HUES64 (cell line): ENCODE data around the gene PARD3B.

Source experiments
- H3K27ac ChIP-seq: 2 replicates; pipeline ENCODE4 v1.7.0; 2013; ENCODE audit warnings: low read depth, low read length, inconsistent platforms
- H3K27me3 ChIP-seq: 2 replicates; pipeline ENCODE4 v1.6.1; 2013; ENCODE audit warnings: mild to moderate bottlenecking, low read length; ENCODE audit not compliant: insufficient read depth
- H3K36me3 ChIP-seq: 2 replicates; pipeline ENCODE4 v1.6.1; 2013; ENCODE audit warnings: mild to moderate bottlenecking, low read length; ENCODE audit not compliant: insufficient read depth
- H3K4me1 ChIP-seq: 2 replicates; pipeline ENCODE4 v1.6.1; 2013; ENCODE audit warnings: mild to moderate bottlenecking, low read length, moderate library complexity; ENCODE audit not compliant: insufficient read depth
- H3K4me3 ChIP-seq: 2 replicates; pipeline ENCODE4 v1.5.1; 2013; ENCODE audit warnings: mild to moderate bottlenecking, low read length, moderate library complexity
- H3K9ac ChIP-seq: 2 replicates; pipeline ENCODE4 v1.6.1; 2013; ENCODE audit warnings: mild to moderate bottlenecking, low read depth, low read length
- H3K9me3 ChIP-seq: 2 replicates; pipeline ENCODE4 v1.6.1; 2013; ENCODE audit warnings: low read depth, low read length; ENCODE audit not compliant: insufficient read depth
- WGBS: fragments of 150-250, 120-280 bp; methylation state at CpG from one replicate; pipeline ENCODE4 v1.1.7; 2013; ENCODE audit warnings: missing lambda C conversion rate; 5-methylcytosine and 5-hydroxymethylcytosine counted together

PARD3B gene

GRCh38 chr2:204591225-204591624 lies 46.0 kb downstream of the PARD3B start:
- no peaks in the 10 kb centered on the region for H3K36me3 ChIP-seq
- no peaks in the 10 kb centered on the region for H3K9me3 ChIP-seq
- 100% methylated on average over 1 of the region's 1 CpG for WGBS
- no peaks in the 10 kb centered on the region for H3K27me3 ChIP-seq
- H3K4me1 ChIP-seq, result no peaks in the 10 kb centered on the region
- H3K4me3 ChIP-seq, result no peak overlapping the region
- no peak overlapping the region for H3K27ac ChIP-seq
- H3K9ac ChIP-seq, result no peak overlapping the region

- H3K27ac ChIP-seq, result no peak overlapping the region
- no peaks in the 10 kb centered on the region for H3K36me3 ChIP-seq
- peaks cover 6% of the 10 kb centered on the region; the same call in 1 of the 2 replicates for H3K9me3 ChIP-seq
- no peaks in the 10 kb centered on the region for H3K27me3 ChIP-seq
- peaks cover 12% of the 10 kb centered on the region; the same call in 1 of the 2 replicates for H3K4me1 ChIP-seq
- 100% methylated on average over 2 of the region's 2 CpGs for WGBS
- H3K4me3 ChIP-seq, result no peak overlapping the region
- no peak overlapping the region for H3K9ac ChIP-seq
These were observed 58.8 kb downstream of the PARD3B start for GRCh38 chr2:204604061-204604460.

- H3K4me1 ChIP-seq, result no peaks in the 10 kb centered on the region
- H3K27ac ChIP-seq, result no peak overlapping the region
- H3K9ac ChIP-seq, result no peak overlapping the region
- no peaks in the 10 kb centered on the region for H3K9me3 ChIP-seq
- H3K4me3 ChIP-seq, result no peak overlapping the region
- H3K36me3 ChIP-seq, result no peaks in the 10 kb centered on the region
- no peaks in the 10 kb centered on the region for H3K27me3 ChIP-seq
- 96% methylated on average over 1 of the region's 2 CpGs for WGBS
These were observed 63.1 kb downstream of the PARD3B start for GRCh38 chr2:204608237-204608939.

- peaks cover 4% of the 10 kb centered on the region; the same call in 1 of the 2 replicates for H3K9me3 ChIP-seq
- no peak overlapping the region for H3K9ac ChIP-seq
- no peak overlapping the region for H3K27ac ChIP-seq
- no peak overlapping the region for H3K4me3 ChIP-seq
- WGBS, result 100% methylated on average over 3 of the region's 5 CpGs
- no peaks in the 10 kb centered on the region for H3K4me1 ChIP-seq
- H3K36me3 ChIP-seq, result no peaks in the 10 kb centered on the region
- H3K27me3 ChIP-seq, result no peaks in the 10 kb centered on the region
These were observed 65.8 kb downstream of the PARD3B start for GRCh38 chr2:204611017-204611631.

GRCh38 chr2:204611764-204612163 lies 66.5 kb downstream of the PARD3B start:
- Histone ChIP-seq H3K9me3 (peaks cover 4% of the 10 kb centered on the region; the same call in 1 of the 2 replicates), H3K27me3 (no peaks in the 10 kb centered on the region), H3K36me3 (no peaks in the 10 kb centered on the region), H3K9ac (no peak overlapping the region), H3K4me3 (no peak overlapping the region), H3K27ac (no peak overlapping the region), H3K4me1 (no peaks in the 10 kb centered on the region)
- 100% methylated on average over 1 of the region's 2 CpGs for WGBS

- 93% methylated on average over 1 of the region's 1 CpG for WGBS
- no peak overlapping the region for H3K4me3 ChIP-seq
- no peaks in the 10 kb centered on the region for H3K27me3 ChIP-seq
- H3K36me3 ChIP-seq, result no peaks in the 10 kb centered on the region
- no peaks in the 10 kb centered on the region for H3K4me1 ChIP-seq
- H3K9me3 ChIP-seq, result peaks cover 4% of the 10 kb centered on the region; the same call in 1 of the 2 replicates
- no peak overlapping the region for H3K27ac ChIP-seq
- H3K9ac ChIP-seq, result no peak overlapping the region
These were observed 68.4 kb downstream of the PARD3B start for GRCh38 chr2:204613635-204614034.

- H3K9me3 ChIP-seq, result peaks cover 4% of the 10 kb centered on the region; the same call in 1 of the 2 replicates
- H3K4me1 ChIP-seq, result no peaks in the 10 kb centered on the region
- H3K27ac ChIP-seq, result no peak overlapping the region
- H3K36me3 ChIP-seq, result no peaks in the 10 kb centered on the region
- H3K9ac ChIP-seq, result no peak overlapping the region
- no peak overlapping the region for H3K4me3 ChIP-seq
- no peaks in the 10 kb centered on the region for H3K27me3 ChIP-seq
- WGBS, result 98% methylated on average over 4 of the region's 4 CpGs
These were observed 70.2 kb downstream of the PARD3B start for GRCh38 chr2:204615456-204615855.

- no peaks in the 10 kb centered on the region for H3K4me1 ChIP-seq
- H3K36me3 ChIP-seq, result no peaks in the 10 kb centered on the region
- H3K27me3 ChIP-seq, result no peaks in the 10 kb centered on the region
- H3K4me3 ChIP-seq, result no peak overlapping the region
- 86% methylated on average over 2 of the region's 2 CpGs for WGBS
- H3K9ac ChIP-seq, result no peak overlapping the region
- no peaks in the 10 kb centered on the region for H3K9me3 ChIP-seq
- no peak overlapping the region for H3K27ac ChIP-seq
These were observed 79.9 kb downstream of the PARD3B start for GRCh38 chr2:204625135-204625534.

- Histone ChIP-seq H3K4me3 (no peak overlapping the region), H3K27me3 (no peaks in the 10 kb centered on the region), H3K36me3 (no peaks in the 10 kb centered on the region), H3K9ac (no peak overlapping the region), H3K27ac (no peak overlapping the region), H3K9me3 (no peaks in the 10 kb centered on the region), H3K4me1 (no peaks in the 10 kb centered on the region)
- 93% methylated on average over 7 of the region's 7 CpGs for WGBS
These were observed 83.8 kb downstream of the PARD3B start for GRCh38 chr2:204628926-204629712.

- Histone ChIP-seq H3K9me3 (no peaks in the 10 kb centered on the region), H3K36me3 (no peaks in the 10 kb centered on the region), H3K4me3 (no peak overlapping the region), H3K9ac (no peak overlapping the region), H3K4me1 (no peaks in the 10 kb centered on the region), H3K27me3 (no peaks in the 10 kb centered on the region), H3K27ac (no peak overlapping the region)
- 97% methylated on average over 3 of the region's 3 CpGs for WGBS
These were observed 87.1 kb downstream of the PARD3B start for GRCh38 chr2:204632410-204632809.

- no peak overlapping the region for H3K27ac ChIP-seq
- no peak overlapping the region for H3K9ac ChIP-seq
- 100% methylated on average over 3 of the region's 3 CpGs for WGBS
- H3K27me3 ChIP-seq, result no peaks in the 10 kb centered on the region
- no peaks in the 10 kb centered on the region for H3K9me3 ChIP-seq
- no peak overlapping the region for H3K4me3 ChIP-seq
- H3K36me3 ChIP-seq, result no peaks in the 10 kb centered on the region
- H3K4me1 ChIP-seq, result no peaks in the 10 kb centered on the region
These were observed 89.3 kb downstream of the PARD3B start for GRCh38 chr2:204634564-204634963.
